ENCODE results near the gene P3H4. TPM values are rescaled to one million over a fixed set of nuclear protein-coding genes. Genes with fewer than 3 reads are reported as not detected.
A peak's percentile ranks its signal among the peaks of the same experiment; 100 is the strongest.
"Not testable (repeated sequence)": the region's sequence is repeated elsewhere in the genome, so short reads cannot be mapped to it uniquely, and the experiment has no call there.

P3H4 gene
- total RNA-seq, 2 donors from 2014 or later = 10.1 to 12.1 TPM

DNA sequence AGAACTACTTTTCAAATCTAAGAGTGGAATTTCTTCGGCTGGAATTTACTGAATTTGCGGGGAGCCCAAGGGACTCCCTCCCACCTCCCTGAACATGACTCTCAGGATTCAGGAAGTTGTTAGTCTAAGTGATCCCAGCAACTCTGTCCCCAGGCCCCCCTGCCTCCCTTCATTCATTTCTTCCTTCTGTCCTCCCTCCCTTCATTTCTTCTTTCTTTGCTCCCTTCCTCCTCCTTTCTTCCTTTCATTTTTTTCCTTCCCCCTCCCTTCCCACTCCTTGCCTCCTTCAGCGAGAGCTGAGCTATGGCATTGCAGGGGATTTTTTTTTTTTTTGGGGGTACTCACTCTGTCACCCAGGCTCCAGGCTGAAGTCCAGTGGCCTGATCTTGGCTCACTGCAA lies 14.4 kb downstream of the P3H4 start:
- DNase-seq (ENCODE audit: low spot score) = no peak
- intact Hi-C loops (cut with DNase I) = no loop called here

DNA sequence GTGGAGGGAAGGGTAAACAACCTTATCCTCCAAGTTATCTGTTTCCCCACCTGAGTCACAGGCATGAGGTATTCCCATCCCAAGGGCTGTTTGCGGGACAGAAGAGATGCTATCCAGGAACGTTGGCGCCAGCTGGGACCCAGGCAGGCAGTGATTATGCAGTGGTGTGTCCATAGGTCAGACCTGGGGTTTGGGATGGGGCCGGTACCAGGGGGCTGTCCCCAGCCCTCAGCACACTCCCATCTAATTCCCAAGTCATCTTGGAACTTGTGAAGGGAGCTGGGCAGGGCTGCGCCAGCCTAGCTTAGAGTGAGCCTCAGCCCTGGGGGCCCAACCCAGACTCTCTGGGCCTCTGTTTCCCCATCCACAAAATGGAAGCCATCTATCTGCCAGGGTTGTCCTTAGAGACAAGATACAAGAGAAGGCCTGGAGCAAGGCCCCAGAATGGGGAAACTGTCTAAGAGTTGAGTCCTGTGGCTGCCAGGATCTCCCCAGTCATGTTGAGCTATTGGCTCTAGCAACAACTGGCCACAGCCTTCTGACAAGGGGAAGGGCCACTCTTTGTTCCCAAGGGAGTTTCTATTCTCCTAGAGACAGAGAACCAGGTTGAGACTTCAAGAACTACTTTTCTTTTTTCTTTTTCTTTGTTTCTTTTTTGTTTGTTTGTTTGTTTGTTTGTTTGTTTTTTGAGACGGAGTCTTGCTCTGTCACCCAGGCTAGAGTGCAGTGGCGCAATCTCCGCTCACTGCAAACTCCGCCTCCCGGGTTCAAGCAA lies 15.4 kb downstream of the P3H4 start:
- DNase-seq (ENCODE audit: low spot score) = no peak
- intact Hi-C loops (cut with DNase I) = no loop called here

DNA sequence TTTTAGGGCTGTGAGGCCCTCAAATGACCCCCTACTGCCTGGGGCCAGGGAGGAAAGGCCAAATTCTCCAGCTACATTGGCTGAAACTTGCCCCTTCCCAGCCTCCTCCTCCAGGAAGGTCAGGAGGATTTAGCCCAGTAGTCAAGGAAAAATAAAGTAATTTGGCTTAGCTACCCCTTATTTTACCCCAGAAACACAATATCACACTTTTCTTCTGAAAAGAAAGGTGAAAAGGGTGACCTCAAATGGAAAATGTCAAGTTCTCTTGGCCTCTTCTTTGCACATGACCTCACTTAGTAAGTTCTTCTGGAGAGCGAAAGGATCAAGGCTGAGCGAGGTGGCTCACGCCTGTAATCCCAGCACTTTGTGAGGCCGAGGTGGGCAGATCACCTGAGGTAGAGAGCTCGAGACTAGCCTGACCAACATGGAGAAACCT lies 17.2 kb downstream of the P3H4 start:
- no peak for DNase-seq (ENCODE audit: low spot score)
- intact Hi-C loops (cut with DNase I) = no loop called here

DNA sequence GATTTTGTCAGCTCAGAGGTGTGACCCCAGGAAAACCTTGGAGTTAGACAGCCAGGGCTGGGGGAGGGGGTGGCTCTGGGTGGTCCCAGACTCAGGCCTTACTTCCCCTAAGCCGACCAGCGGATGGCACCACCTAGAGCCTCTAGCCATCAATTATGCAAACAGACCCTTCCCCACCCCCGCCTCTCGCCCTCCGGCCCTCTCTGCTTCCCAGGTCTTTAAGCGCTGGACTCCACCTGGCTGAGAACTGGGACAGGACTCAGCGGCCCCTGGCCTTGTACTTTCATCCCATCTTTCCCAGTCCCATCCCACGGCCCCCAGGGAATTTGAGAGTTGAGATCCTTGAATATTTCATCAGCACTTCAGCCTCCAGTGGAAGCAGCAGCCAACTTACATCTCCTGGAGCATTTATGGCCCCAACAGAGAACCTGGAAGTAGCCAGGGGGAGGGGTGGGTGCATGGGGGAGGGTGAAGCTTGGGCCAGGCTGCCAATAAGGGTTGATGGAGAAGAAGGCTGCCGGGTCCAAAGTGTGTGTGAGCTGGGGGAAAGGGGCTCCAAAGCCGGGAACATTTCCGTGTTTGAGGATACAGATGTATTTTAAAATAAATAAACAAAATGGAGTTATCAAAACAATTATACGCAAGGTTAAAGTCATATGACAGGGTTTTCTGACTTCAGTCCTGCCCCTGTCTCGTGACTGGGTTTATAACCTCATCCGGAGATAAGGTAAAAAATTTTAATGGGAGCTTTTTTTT lies 17.8 kb downstream of the P3H4 start:
- no peak for DNase-seq (ENCODE audit: low spot score)
- intact Hi-C loops (cut with DNase I) = no loop called here

GRCh38 chr17:41792845-41793783 lies 18.6 kb downstream of the P3H4 start:
- intact Hi-C loops (cut with DNase I) = no loop called here
- DNase-seq (ENCODE audit: low spot score) = no peak

DNA sequence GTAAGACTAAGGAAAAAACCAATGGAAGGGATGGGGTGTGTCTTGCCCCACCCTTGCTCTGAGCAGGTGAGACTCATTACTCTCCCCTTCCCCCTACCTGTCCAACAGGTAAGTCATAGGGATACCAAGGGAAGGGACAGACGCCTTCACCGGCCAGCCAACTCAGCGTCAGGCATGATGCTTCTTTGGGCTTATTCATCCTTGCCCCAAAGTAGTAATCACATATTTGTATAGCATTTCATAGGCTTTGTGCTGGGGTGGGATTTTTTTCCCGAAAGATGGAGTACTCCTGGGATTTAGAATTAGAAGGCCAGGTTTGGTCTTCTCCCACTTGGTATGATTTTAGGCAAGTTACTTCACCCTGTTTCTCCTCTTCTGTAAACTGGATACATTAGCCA lies 24.7 kb downstream of the P3H4 start:
- DNase-seq (ENCODE audit: low spot score) = no peak
- intact Hi-C loops (cut with DNase I) = no loop called here

DNA sequence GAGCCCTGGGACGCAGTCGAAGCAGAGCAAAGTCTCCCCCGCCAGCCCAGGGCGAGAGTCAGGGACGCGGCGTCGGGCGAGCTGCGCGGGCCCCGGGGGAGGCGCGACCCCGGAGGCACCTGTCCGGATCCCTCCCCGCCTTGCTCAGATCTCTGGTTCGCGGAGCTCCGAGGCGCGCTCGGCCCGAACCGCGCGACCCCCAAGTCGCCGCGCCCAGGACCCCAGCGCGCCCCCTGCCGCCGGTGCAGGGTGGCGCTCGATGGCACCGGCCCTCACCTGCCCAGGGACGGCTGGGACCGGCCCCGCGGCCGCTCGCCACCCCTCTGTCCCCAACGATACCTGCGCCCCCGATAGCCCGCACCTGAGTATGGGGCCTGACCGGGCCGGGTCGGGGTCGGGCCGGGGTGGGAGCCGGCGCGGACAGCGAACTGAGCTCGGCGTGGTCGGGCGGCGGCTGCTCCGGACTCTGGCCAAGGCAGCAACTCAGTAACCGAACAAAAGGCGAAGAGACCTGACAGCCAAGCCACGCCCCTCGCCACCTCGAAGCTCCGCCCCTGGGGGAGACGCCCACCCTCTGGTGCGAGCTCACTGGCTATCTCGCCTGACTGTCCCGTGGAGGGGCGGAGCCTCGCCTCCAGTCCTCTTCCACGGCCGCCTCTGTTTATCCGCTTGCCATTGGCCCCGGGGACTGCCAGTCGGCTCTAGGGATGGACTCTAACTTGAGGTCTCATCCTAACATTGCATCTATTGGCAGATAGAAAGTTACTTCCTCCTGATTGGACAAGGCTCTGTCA lies 25.3 kb downstream of the P3H4 start, which contains the start of gene JUP:
Gene JUP, minus strand, starts transcription at position 485 of the 794 bp plus-strand sequence. CDS start 14,857 bp downstream, outside the sequence.
- intact Hi-C loops (cut with DNase I) = no loop called here
- peak; percentile 99 for DNase-seq (ENCODE audit: low spot score)

GRCh38 chr17:41785859-41786226 lies 25.9 kb downstream of the P3H4 start:
- no peak for DNase-seq (ENCODE audit: low spot score)
- intact Hi-C loops (cut with DNase I) = no loop called here

- DNase-seq (ENCODE audit: low spot score) = no peak
- intact Hi-C loops (cut with DNase I) = no loop called here
Measured at GRCh38 chr17:41785091-41785858, 26.5 kb downstream of the P3H4 start.

DNA sequence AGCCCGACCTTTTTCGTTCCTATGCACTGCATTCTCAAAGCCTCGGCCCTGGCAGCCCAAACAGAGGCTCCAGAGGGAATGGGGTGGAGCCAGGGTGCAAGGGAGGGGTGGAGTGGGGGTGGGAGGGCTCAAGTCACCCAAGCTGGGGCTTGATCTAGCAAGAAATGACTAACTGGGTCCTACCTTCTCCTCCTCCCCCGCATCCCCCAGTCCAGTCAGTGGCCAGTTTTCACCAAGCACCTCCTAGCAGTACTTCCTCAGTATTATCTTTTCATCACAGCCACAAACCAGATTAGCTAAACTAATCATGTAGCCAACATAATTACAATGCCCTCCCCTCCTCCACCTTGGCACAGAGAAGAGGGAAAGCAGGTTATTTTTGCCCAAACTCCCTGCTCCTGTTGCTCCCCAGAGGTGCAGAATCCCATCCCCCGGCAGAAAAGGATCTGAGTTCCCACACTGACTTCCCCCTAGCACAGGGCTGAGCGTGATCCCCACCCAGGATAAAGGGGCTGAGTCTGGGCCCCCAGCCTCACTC lies 27.5 kb downstream of the P3H4 start:
- intact Hi-C loops (cut with DNase I) = no loop called here
- no peak for DNase-seq (ENCODE audit: low spot score)

GRCh38 chr17:41782142-41782541 lies 29.6 kb downstream of the P3H4 start:
- intact Hi-C loops (cut with DNase I) = no loop called here
- no peak for DNase-seq (ENCODE audit: low spot score)

- intact Hi-C loops (cut with DNase I) = no loop called here
- no peak for DNase-seq (ENCODE audit: low spot score)
Measured at GRCh38 chr17:41781404-41782110, 30.2 kb downstream of the P3H4 start.

DNA sequence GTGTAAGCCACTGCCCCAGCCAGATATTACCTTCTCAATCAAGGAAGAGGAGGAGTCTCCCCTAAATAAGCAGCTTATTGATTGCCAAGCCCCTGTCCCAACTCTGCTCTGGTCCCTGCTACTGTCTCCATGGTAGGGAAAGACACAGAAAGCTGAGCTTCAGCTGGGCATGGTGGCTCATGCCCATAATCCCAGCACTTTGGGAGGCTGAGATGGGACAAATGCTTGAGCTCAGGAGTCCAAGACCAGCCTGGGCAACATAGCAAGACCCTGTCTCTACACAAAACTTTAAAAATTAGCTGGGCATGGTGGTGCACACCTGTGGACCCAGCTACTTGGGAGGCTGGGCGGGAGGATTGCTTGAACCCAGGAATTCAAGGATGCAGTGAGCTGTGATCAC lies 31.8 kb downstream of the P3H4 start:
- intact Hi-C loops (cut with DNase I) = no loop called here
- no peak for DNase-seq (ENCODE audit: low spot score)

DNA sequence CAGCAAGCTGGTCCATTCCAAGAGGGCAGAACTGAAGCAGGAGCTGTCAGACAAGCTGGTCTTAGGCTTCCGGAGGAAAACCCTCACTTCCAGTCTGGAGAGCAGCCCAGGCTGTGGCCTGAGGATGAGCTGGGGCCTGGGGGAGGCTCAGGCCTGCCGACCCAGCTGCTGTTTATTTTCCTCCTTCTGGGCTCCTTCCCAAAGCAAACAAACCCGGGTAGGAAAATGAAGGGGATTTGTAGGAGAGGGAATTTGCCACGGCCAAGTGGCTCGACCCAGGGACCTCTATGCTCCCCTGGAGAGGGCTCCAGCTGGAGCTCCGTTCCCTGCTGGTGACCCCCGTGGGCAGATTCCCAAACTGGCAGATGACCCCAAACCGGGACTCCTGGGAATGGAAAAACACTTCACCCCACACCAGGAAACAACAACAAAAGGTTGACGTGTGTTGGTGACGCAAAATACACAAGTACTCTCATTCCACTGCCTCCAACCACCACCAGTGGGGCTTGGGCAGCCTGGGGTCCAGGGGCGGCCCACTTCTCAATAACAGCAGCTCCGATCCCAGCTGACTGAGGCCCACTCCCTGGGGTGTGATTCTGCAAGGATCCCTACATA lies 34.1 kb downstream of the P3H4 start:
- intact Hi-C loops (cut with DNase I) = no loop called here
- no peak for DNase-seq (ENCODE audit: low spot score)

- no peak for DNase-seq (ENCODE audit: low spot score)
- intact Hi-C loops (cut with DNase I) = no loop called here
Measured at GRCh38 chr17:41777157-41777573, 34.6 kb downstream of the P3H4 start.

DNA sequence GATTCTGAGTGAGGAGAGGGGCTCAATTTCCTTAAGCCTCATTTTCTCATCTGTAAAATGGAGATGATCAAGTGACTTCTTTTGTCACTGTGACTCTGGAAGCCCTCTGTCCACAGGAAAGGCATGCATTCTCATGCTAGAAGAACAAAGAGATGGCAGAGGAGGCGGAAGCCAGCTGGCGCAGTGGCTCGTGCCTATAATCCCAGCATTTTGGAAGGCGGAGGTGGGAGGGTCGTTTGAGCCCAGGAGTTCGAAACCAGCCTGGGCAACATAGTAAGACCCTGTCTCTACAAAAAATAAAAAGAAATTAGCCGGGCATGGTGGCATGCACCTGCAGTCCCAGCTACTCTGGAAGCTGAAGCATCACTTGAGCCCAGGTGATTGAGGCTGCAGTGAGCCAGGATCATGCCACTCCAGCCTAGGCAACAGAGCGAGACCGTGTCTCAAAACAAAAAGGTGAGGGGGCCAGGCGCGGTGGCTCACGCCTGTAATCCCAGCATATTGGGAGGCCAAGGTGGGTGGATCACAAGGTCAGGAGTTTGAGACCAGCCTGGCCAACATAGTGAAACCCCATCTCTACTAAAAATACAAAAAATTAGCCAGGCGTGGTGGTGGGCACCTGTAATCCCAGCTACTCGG lies 35.4 kb downstream of the P3H4 start:
- DNase-seq (ENCODE audit: low spot score); intact Hi-C loops (cut with DNase I): not testable (repeated sequence)
